22Rv1 (cell line): ENCODE results near the gene MMAB.

ENCODE experiments used
- CTCF ChIP-seq: fragments of 450-650 bp; IDR thresholded peaks from 2 replicates; pipeline ENCODE4 v1.5.1; 2017; ENCODE audit warnings: mild to moderate bottlenecking
- ZFX ChIP-seq: fragments of 450-650 bp; IDR thresholded peaks from 2 replicates; pipeline ENCODE4 v1.6.1; 2017; ENCODE audit warnings: antibody characterized with exemption, borderline replicate concordance

- TF ChIP-seq CTCF (no peak), ZFX (no peak)
These were observed 40.5 kb upstream of the MMAB start for GRCh38 chr12:109613649-109614455.
